ENCODE data around the gene INSL3. TPM values are rescaled to one million over a fixed set of nuclear protein-coding genes. Genes with fewer than 3 reads are reported as not detected.

Gene INSL3
- total RNA-seq, 6 experiments from 2014 or later: not detected

DNA sequence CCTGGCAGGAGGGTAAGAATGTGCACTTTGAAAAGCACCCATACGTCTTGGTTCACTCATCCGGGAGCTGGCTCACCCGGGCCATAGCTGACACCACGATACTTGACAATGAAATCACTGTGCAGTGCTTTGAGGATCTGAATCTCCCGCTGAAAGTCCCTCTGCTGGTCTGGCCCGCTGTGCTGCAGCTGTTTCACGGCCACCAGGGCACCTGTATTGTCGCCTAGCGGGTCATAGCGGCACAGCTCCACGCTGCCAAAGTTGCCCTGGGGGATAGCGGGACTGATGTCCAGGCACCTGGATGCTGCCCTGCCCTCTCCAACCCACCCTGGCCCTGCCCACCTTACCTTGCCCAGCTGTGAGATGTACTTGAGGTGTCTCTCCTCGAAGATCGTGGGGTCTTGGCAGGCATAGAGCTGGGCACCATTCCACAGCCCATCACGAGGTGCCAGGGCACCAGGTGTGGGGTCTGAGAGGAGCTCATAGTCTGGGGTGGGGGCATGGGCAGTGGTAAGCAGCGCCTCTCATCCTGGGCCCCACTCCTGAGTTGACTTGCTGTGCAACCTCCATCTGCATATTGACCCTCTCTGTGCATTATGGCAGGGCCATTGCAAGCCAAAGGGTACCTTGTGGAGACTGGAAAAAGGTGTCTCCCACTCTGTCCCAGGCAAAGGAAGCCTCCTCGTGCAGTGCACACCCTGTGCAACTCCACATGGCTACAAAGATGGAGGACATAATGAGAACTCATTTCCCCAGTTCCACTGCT lies 11.3 kb upstream of the INSL3 start:
- Histone ChIP-seq H3K4me1 (no peaks in the 10 kb centered on the region), H3K36me3 (no peaks in the 10 kb centered on the region), H3K27me3 (no peaks in the 10 kb centered on the region), H3K4me3 (no peak overlapping the region), H3K9me3 (no peaks in the 10 kb centered on the region), H3K27ac (no peak overlapping the region)
- intact Hi-C loops (cut with DNase I): no loop called here
- TF ChIP-seq, protein P1, sequence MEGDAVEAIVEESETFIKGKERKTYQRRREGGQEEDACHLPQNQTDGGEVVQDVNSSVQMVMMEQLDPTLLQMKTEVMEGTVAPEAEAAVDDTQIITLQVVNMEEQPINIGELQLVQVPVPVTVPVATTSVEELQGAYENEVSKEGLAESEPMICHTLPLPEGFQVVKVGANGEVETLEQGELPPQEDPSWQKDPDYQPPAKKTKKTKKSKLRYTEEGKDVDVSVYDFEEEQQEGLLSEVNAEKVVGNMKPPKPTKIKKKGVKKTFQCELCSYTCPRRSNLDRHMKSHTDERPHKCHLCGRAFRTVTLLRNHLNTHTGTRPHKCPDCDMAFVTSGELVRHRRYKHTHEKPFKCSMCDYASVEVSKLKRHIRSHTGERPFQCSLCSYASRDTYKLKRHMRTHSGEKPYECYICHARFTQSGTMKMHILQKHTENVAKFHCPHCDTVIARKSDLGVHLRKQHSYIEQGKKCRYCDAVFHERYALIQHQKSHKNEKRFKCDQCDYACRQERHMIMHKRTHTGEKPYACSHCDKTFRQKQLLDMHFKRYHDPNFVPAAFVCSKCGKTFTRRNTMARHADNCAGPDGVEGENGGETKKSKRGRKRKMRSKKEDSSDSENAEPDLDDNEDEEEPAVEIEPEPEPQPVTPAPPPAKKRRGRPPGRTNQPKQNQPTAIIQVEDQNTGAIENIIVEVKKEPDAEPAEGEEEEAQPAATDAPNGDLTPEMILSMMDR (IDR thresholded peaks at IDR 0.05): no peak
- TF ChIP-seq POLR2A (IDR thresholded peaks at IDR 0.05): no peak
- no peak for ATAC-seq
- no peak for DNase-seq
- WGBS (ENCODE audit: insufficient coverage, low coverage, low lambda C conversion rate, missing lambda C conversion rate): 90% methylated on average over 2 of the region's 17 CpGs

DNA sequence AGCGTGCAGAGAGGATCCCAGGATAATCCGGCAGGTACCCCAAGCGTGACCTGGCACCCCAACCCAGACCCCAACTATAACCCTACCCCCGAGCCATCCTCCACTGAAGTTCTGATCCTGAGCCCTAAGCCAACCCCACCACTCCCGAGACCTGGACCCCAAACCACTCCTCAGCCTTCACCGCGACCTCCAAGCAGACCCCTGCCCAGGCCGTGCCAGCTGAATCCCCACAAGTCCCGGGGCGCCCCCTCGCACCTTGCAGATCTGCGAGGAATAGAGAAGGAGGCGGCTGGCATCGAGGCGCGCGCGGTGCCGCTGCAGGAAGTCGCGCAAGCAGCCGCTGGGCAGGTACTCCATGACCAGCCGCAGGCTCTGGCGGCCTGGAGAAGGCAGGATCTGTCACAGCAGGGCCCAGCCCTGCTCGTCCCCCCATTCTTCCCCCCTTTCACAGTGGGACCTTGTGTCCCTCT lies 10.1 kb upstream of the INSL3 start:
- H3K9me3 ChIP-seq: no peaks in the 10 kb centered on the region
- no peak for ATAC-seq
- WGBS (ENCODE audit: insufficient coverage, low coverage, low lambda C conversion rate, missing lambda C conversion rate): 44% methylated on average over 7 of the region's 25 CpGs
- no peak for TF ChIP-seq POLR2A (IDR thresholded peaks at IDR 0.05)
- TF ChIP-seq, protein P1 (IDR thresholded peaks at IDR 0.05): no peak
- H3K36me3 ChIP-seq: no peaks in the 10 kb centered on the region
- no peaks in the 10 kb centered on the region for H3K27me3 ChIP-seq
- no peak for DNase-seq
- intact Hi-C loops (cut with DNase I): no loop called here
- H3K27ac ChIP-seq: no peak overlapping the region
- H3K4me3 ChIP-seq: no peak overlapping the region
- H3K4me1 ChIP-seq: no peaks in the 10 kb centered on the region

DNA sequence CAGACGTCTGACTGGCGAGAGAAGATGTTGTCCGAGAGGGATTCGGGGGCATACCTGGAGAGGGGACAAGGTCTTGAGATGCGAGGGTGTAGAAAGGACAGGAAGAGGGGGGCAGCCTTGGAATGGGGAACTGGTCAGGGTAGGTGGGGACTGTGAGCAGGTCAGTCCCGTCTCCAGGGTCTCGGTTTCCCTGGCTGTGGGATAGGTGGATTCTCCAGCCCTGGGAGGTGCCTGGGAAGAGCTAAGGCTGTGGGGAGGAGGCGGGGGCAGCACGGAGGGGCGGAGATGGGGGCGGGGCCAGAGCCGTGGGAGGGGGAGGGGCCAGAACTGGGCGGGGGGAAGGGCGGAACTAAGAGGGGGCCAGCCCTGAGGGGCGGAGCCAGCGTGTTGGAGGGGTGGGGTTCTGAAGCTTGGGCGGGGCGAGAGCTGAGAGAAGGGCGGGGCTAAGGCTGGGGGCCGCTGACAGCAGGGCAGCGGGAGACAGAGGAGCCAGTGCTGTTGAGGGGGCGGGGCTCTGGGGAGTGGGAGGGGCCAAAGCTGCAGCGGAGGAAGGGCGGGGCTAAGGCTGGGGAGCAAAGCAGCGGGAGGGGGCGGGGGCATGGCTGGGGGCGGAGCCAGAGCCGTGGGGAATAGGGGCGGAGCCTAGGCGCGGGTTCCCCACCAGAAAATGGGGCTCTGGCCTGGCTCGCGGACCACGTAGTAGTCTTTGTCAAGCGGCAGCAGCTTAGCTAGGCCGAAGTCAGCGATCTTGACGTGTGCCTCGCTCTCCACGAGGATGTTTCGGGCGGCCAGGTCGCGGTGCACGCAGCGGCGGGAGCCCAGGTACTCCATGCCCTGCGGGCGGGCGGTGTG lies 9.5 kb upstream of the INSL3 start:
- H3K27me3 ChIP-seq: no peaks in the 10 kb centered on the region
- no peaks in the 10 kb centered on the region for H3K4me1 ChIP-seq
- no peak for TF ChIP-seq POLR2A (IDR thresholded peaks at IDR 0.05)
- TF ChIP-seq, protein P1 (IDR thresholded peaks at IDR 0.05): no peak
- WGBS (ENCODE audit: insufficient coverage, low coverage, low lambda C conversion rate, missing lambda C conversion rate): 14% methylated on average over 24 of the region's 50 CpGs
- no peak overlapping the region for H3K27ac ChIP-seq
- DNase-seq (no peak), ATAC-seq (peak; percentile 47 to 77 (median 60))
- no peaks in the 10 kb centered on the region for H3K36me3 ChIP-seq
- no peak overlapping the region for H3K4me3 ChIP-seq
- intact Hi-C loops (cut with DNase I): no loop called here
- no peaks in the 10 kb centered on the region for H3K9me3 ChIP-seq

DNA sequence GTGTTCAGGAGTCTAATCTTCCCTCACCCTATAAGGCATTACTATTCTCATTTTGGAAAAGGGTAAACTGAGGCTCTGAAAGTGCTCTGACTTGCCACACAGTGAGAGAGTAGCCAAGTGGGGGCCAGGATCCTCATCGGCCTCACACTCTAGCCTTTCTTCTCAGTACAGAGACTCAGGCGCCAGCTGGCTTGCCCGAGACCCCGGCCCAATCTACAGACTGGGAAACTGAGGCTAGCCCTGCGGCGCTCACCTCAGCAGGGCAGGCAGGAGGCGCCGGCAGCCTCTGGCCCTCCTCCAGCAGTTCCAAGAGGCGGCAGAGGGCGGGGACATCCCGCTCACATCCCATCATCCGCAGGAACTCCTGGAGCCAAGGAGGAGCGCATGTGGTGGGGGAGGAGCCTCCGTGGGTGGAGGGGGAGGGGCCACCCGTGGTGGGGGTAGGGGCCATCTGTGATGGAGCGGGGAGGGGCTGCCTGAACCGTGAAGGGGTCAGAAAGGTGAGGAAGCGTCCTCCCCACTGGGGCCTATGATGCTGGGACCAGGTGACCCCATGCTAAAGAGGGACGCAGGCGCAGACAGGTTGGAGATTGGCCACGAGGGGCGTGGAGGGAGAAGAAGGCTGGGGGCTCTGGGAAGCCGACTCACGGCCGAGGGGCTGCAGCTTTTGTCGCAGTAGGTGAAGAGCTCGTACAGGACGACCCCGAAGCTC lies 8.7 kb upstream of the INSL3 start:
- H3K4me3 ChIP-seq: no peak overlapping the region
- 18% methylated on average over 16 of the region's 29 CpGs for whole genome bisulfite sequencing (ENCODE audit: insufficient coverage, low coverage, low lambda C conversion rate, missing lambda C conversion rate)
- no peaks in the 10 kb centered on the region for H3K27me3 ChIP-seq
- H3K27ac ChIP-seq: no peak overlapping the region
- intact Hi-C loops (cut with DNase I): no loop called here
- ATAC-seq (peak in 2 of 4 donors; percentile 6 to 52), DNase-seq (no peak)
- TF ChIP-seq, protein P1 (IDR thresholded peaks at IDR 0.05): no peak
- TF ChIP-seq POLR2A (IDR thresholded peaks at IDR 0.05): no peak
- H3K4me1 ChIP-seq: no peaks in the 10 kb centered on the region
- H3K36me3 ChIP-seq: no peaks in the 10 kb centered on the region
- no peaks in the 10 kb centered on the region for H3K9me3 ChIP-seq
